ENCODE results near the gene RMI1. TPM values are rescaled to one million over a fixed set of nuclear protein-coding genes. Genes with fewer than 3 reads are reported as not detected.

Gene RMI1
- total RNA-seq, 1 donor from 2014 or later, result 7.7 TPM

- peaks cover 42% of the 10 kb centered on the region for H3K36me3 Mint-ChIP-seq (ENCODE audit: low read depth)
- H3K27ac Mint-ChIP-seq (ENCODE audit: unreplicated experiment), result peak overlapping the region; percentile 100
- peak overlapping the region; percentile 86 for H3K4me3 Mint-ChIP-seq (ENCODE audit: unreplicated experiment)
Measured at GRCh38 chr9:83977196-83977595, 3.4 kb upstream of the RMI1 start.

GRCh38 chr9:83978992-83979811 is 1.4 kb upstream of the RMI1 start:
- Mint-ChIP-seq H3K36me3 (ENCODE audit: low read depth) (peaks cover 34% of the 10 kb centered on the region), H3K9me3 (ENCODE audit: low read depth) (no peaks in the 10 kb centered on the region), H3K27ac (ENCODE audit: unreplicated experiment) (peak overlapping the region; percentile 100), H3K4me3 (ENCODE audit: unreplicated experiment) (peak overlapping the region; percentile 86), H3K27me3 (ENCODE audit: low read depth) (no peaks in the 10 kb centered on the region), H3K4me1 (ENCODE audit: low read depth) (peaks cover 52% of the 10 kb centered on the region)
- TF ChIP-seq, protein P1, sequence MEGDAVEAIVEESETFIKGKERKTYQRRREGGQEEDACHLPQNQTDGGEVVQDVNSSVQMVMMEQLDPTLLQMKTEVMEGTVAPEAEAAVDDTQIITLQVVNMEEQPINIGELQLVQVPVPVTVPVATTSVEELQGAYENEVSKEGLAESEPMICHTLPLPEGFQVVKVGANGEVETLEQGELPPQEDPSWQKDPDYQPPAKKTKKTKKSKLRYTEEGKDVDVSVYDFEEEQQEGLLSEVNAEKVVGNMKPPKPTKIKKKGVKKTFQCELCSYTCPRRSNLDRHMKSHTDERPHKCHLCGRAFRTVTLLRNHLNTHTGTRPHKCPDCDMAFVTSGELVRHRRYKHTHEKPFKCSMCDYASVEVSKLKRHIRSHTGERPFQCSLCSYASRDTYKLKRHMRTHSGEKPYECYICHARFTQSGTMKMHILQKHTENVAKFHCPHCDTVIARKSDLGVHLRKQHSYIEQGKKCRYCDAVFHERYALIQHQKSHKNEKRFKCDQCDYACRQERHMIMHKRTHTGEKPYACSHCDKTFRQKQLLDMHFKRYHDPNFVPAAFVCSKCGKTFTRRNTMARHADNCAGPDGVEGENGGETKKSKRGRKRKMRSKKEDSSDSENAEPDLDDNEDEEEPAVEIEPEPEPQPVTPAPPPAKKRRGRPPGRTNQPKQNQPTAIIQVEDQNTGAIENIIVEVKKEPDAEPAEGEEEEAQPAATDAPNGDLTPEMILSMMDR (IDR thresholded peaks at IDR 0.05), result no peak
- peak; percentile 94 for DNase-seq (ENCODE audit: low spot score)

More at GRCh38 chr9:83977196-83977595, 3.4 kb upstream of the RMI1 start:
- Mint-ChIP-seq H3K4me1 (ENCODE audit: low read depth) (peaks cover 50% of the 10 kb centered on the region), H3K9me3 (ENCODE audit: low read depth) (no peaks in the 10 kb centered on the region), H3K27me3 (ENCODE audit: low read depth) (no peaks in the 10 kb centered on the region)
- no peak for DNase-seq (ENCODE audit: low spot score)
- TF ChIP-seq, protein P1 (IDR thresholded peaks at IDR 0.05), result peak; percentile 12

DNA sequence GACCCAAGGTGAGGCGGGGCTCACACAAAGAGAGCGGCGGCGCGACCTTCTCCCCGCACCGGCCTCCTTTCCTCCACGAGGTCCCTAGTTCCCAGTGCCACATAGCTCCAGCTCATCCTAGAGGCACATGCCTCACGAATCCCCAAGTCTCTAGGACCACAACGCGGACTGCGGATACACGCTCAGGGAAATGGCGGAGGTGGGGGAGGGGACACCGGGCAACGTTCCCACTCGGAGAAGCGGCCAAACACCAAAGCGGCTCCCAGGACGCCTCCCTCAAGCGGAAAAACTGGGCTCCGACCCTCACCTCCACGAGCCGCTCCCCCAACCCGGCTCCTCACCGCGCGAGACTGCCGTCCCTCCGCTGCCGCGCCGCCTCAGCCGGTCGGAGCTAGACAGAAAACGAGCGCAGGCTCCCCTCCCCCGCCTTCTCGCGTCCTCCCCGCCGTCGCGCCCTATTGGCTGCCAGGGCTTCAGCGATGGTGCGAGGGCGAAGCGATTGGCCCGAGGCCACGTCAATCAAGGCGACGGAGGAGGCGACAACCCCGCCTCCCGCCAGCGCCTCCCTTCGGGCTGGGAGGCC is 702 bp upstream of the RMI1 start, which contains the start of gene HNRNPK:
Gene HNRNPK, minus strand, starts transcription at position 404 of the 583 bp plus-strand sequence. CDS start 1,963 bp downstream, outside the sequence.
- peaks cover 27% of the 10 kb centered on the region for H3K36me3 Mint-ChIP-seq (ENCODE audit: low read depth)
- peak; percentile 100 for DNase-seq (ENCODE audit: low spot score)
- peak within 1 kb of the TSS; percentile 86 for H3K4me3 Mint-ChIP-seq (ENCODE audit: unreplicated experiment)
- no peaks in the 10 kb centered on the region for H3K9me3 Mint-ChIP-seq (ENCODE audit: low read depth)
- H3K27me3 Mint-ChIP-seq (ENCODE audit: low read depth), result no peaks in the 10 kb centered on the region
- TF ChIP-seq, protein P1 (IDR thresholded peaks at IDR 0.05), result no peak
- H3K27ac Mint-ChIP-seq (ENCODE audit: unreplicated experiment), result peak within 1 kb of the TSS; percentile 100
- H3K4me1 Mint-ChIP-seq (ENCODE audit: low read depth), result peaks cover 45% of the 10 kb centered on the region

DNA sequence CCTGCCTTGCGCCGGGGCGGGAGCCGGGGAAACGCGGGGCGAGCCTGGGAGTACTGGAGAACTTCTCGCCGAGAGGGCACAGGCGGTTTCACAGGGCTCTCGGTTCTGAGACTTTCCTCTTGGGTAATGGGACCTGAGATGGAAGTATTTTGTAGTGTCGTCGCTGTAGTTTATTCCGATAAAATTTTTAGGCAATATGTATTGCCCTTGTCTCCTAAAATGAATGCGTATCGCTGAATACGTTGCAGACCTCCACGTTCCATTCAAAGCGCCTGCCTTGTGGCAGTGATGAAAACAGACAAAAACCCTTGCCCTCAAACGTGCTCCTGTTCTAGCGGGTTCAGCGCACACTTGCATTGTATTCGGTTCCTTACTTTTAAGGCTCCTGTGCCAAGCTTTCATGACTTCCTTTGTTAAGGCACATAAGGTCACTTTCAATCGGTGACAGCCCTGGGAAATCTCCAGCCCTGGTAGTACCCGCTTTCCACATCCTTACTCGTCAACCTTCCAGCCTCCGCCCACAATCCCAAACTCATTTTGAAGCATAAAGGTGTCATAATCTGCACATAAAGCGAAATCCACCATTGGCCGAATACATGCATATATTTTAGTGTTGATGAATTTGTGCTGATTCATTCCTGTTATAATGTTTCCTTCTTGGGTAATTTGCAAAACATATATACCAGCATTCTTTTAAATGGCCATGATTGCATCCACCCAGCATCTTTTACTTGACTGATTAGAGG is 694 bp downstream of the RMI1 start:
- Mint-ChIP-seq H3K4me3 (ENCODE audit: unreplicated experiment) (peak overlapping the region; percentile 86), H3K36me3 (ENCODE audit: low read depth) (peaks cover 15% of the 10 kb centered on the region), H3K27ac (ENCODE audit: unreplicated experiment) (peak overlapping the region; percentile 100), H3K9me3 (ENCODE audit: low read depth) (no peaks in the 10 kb centered on the region), H3K4me1 (ENCODE audit: low read depth) (peaks cover 31% of the 10 kb centered on the region), H3K27me3 (ENCODE audit: low read depth) (no peaks in the 10 kb centered on the region)
- no peak for DNase-seq (ENCODE audit: low spot score)
- TF ChIP-seq, protein P1 (IDR thresholded peaks at IDR 0.05), result peak; percentile 18

- no peak for DNase-seq (ENCODE audit: low spot score)
- Mint-ChIP-seq H3K27me3 (ENCODE audit: low read depth) (no peaks in the 10 kb centered on the region), H3K9me3 (ENCODE audit: low read depth) (no peaks in the 10 kb centered on the region), H3K4me3 (ENCODE audit: unreplicated experiment) (no peak overlapping the region), H3K4me1 (ENCODE audit: low read depth) (peaks cover 24% of the 10 kb centered on the region), H3K27ac (ENCODE audit: unreplicated experiment) (no peak overlapping the region), H3K36me3 (ENCODE audit: low read depth) (no peaks in the 10 kb centered on the region)
- TF ChIP-seq, protein P1 (IDR thresholded peaks at IDR 0.05), result no peak
Measured at GRCh38 chr9:83986195-83986594, 5.6 kb downstream of the RMI1 start.
